ENCODE measurements around the gene EIPR1. TPM values are rescaled to one million over a fixed set of nuclear protein-coding genes. Genes with fewer than 3 reads are reported as not detected.

EIPR1 gene
- total RNA-seq, 4 donors from 2014 or later = 13.8 to 19.0 (median 15.3) TPM

GRCh38 chr2:3177891-3178577 lies 199.6 kb downstream of the EIPR1 start:
- WGBS = 93% methylated on average over 9 of the region's 10 CpGs
- DNase-seq (ENCODE audit: extremely low spot score) = no peak
- H3K36me3 ChIP-seq = peaks cover 0 to 35% (median 16%) of the 10 kb centered on the region in 4 donors

GRCh38 chr2:3176869-3177255 lies 200.8 kb downstream of the EIPR1 start:
- intact Hi-C loops (cut with DNase I) = no loop called here
- no peaks in the 10 kb centered on the region for H3K4me1 ChIP-seq
- no peaks in the 10 kb centered on the region for H3K9me3 ChIP-seq
- peaks cover 0 to 46% (median 22%) of the 10 kb centered on the region in 4 donors for H3K36me3 ChIP-seq
- no peak overlapping the region for H3K27ac ChIP-seq (replicated peaks in 1 of 4)
- TF ChIP-seq CTCF (IDR thresholded peaks at IDR 0.05) = no peak
- TF ChIP-seq POLR2A (IDR thresholded peaks at IDR 0.05; ENCODE audit: low read depth) = no peak
- no peak for TF ChIP-seq POLR2AphosphoS5 (IDR thresholded peaks at IDR 0.05)
- TF ChIP-seq EP300 (IDR thresholded peaks at IDR 0.05) = no peak
- no peak for DNase-seq (ENCODE audit: extremely low spot score)
- no peaks in the 10 kb centered on the region for H3K27me3 ChIP-seq
- no peak overlapping the region for H3K4me3 ChIP-seq
- WGBS = 99% methylated on average over 25 of the region's 25 CpGs

More at GRCh38 chr2:3177891-3178577, 199.6 kb downstream of the EIPR1 start:
- intact Hi-C loops (cut with DNase I) = no loop called here
- no peak overlapping the region for H3K4me3 ChIP-seq
- H3K4me1 ChIP-seq = no peaks in the 10 kb centered on the region
- no peaks in the 10 kb centered on the region for H3K27me3 ChIP-seq
- no peak for TF ChIP-seq EP300 (IDR thresholded peaks at IDR 0.05)
- no peak for TF ChIP-seq CTCF (IDR thresholded peaks at IDR 0.05)
- no peak overlapping the region for H3K27ac ChIP-seq (replicated peaks in 1 of 4)
- no peaks in the 10 kb centered on the region for H3K9me3 ChIP-seq

- no peak for DNase-seq (ENCODE audit: extremely low spot score)
- WGBS = 88% methylated on average over 16 of the region's 23 CpGs
- Histone ChIP-seq H3K27me3 (no peaks in the 10 kb centered on the region), H3K4me3 (no peak overlapping the region), H3K4me1 (no peaks in the 10 kb centered on the region), H3K36me3 (peaks cover 0 to 52% (median 25%) of the 10 kb centered on the region in 4 donors), H3K9me3 (no peaks in the 10 kb centered on the region), H3K27ac (replicated peaks in 1 of 4) (no peak overlapping the region)
- TF ChIP-seq EP300 (IDR thresholded peaks at IDR 0.05) (no peak), CTCF (IDR thresholded peaks at IDR 0.05) (no peak), POLR2A (IDR thresholded peaks at IDR 0.05; ENCODE audit: low read depth) (no peak), POLR2AphosphoS5 (IDR thresholded peaks at IDR 0.05) (no peak)
- intact Hi-C loops (cut with DNase I) = no loop called here
These were observed 201.3 kb downstream of the EIPR1 start for GRCh38 chr2:3176071-3176868.

- DNase-seq (ENCODE audit: extremely low spot score) = no peak
- intact Hi-C loops (cut with DNase I) = no loop called here
- TF ChIP-seq EP300 (IDR thresholded peaks at IDR 0.05) = no peak
- TF ChIP-seq POLR2A (IDR thresholded peaks at IDR 0.05; ENCODE audit: low read depth) = no peak
- no peak for TF ChIP-seq POLR2AphosphoS5 (IDR thresholded peaks at IDR 0.05)
- TF ChIP-seq CTCF (IDR thresholded peaks at IDR 0.05) = no peak
- Histone ChIP-seq H3K4me1 (no peaks in the 10 kb centered on the region), H3K27me3 (no peaks in the 10 kb centered on the region), H3K4me3 (no peak overlapping the region), H3K9me3 (no peaks in the 10 kb centered on the region), H3K27ac (replicated peaks in 1 of 4) (no peak overlapping the region), H3K36me3 (peaks cover 0 to 54% (median 26%) of the 10 kb centered on the region in 4 donors)
- 94% methylated on average over 5 of the region's 5 CpGs for WGBS
These were observed 202.1 kb downstream of the EIPR1 start for GRCh38 chr2:3175568-3175955.

All from esophagus muscularis mucosa (tissue), 4 donors.